ENCODE data around the gene HOXD10. TPM values are rescaled to one million over a fixed set of nuclear protein-coding genes. Genes with fewer than 3 reads are reported as not detected.

HOXD10 gene
- total and polyA plus RNA-seq, 7 donors, result 0.23 to 46.0 (median 10.7) TPM

GRCh38 chr2:176110415-176111308, 5.9 kb upstream of the HOXD10 start:
- H3K9me3 ChIP-seq, result no peaks in the 10 kb centered on the region
- TF ChIP-seq EP300 (IDR thresholded peaks at IDR 0.05) (no peak), POLR2AphosphoS5 (IDR thresholded peaks at IDR 0.05) (peak in 1 of 4 donors; percentile 21)
- peaks cover 0 to 18% (median 0%) of the 10 kb centered on the region in 4 donors for H3K36me3 ChIP-seq
- DNase-seq, result no peak
- peaks cover 0 to 74% (median 43%) of the 10 kb centered on the region in 4 donors for H3K4me1 ChIP-seq
- peak overlapping the region in 1 of 4 donors; percentile 92 for H3K27ac ChIP-seq
- no peak overlapping the region for H3K4me3 ChIP-seq
- 33 to 41% methylated on average over 7 of the region's 7 CpGs for WGBS, 2 donors
- intact Hi-C loops (cut with DNase I), result no loop called here
- H3K27me3 ChIP-seq, result peaks cover 0 to 73% (median 4%) of the 10 kb centered on the region in 3 donors

- intact Hi-C loops (cut with DNase I), result no loop called here
- DNase-seq, result no peak
- Histone ChIP-seq H3K27me3 (peaks cover 0 to 73% (median 4%) of the 10 kb centered on the region in 3 donors), H3K4me3 (peak overlapping the region in 2 of 4 donors; percentile 5 to 24), H3K36me3 (peaks cover 0 to 18% (median 0%) of the 10 kb centered on the region in 4 donors), H3K4me1 (peaks cover 0 to 69% (median 42%) of the 10 kb centered on the region in 4 donors), H3K27ac (peak overlapping the region in 3 of 4 donors; percentile 28 to 44 (median 41)), H3K9me3 (no peaks in the 10 kb centered on the region)
- TF ChIP-seq POLR2A (IDR thresholded peaks at IDR 0.05) (no peak), CTCF (IDR thresholded peaks at IDR 0.05) (peak; percentile 37 to 68 (median 59)), EP300 (IDR thresholded peaks at IDR 0.05) (no peak), POLR2AphosphoS5 (IDR thresholded peaks at IDR 0.05) (peak in 1 of 4 donors; percentile 14)
- 3 to 9% methylated on average over 16 of the region's 16 CpGs for WGBS, 2 donors
These were observed 5.3 kb upstream of the HOXD10 start for GRCh38 chr2:176111309-176111663.

GRCh38 chr2:176111846-176112374, 4.7 kb upstream of the HOXD10 start:
- intact Hi-C loops (cut with DNase I), result no loop called here
- Histone ChIP-seq H3K27me3 (peaks cover 0 to 67% (median 4%) of the 10 kb centered on the region in 3 donors), H3K9me3 (no peaks in the 10 kb centered on the region), H3K4me1 (peaks cover 0 to 63% (median 40%) of the 10 kb centered on the region in 4 donors), H3K27ac (peak overlapping the region in 3 of 4 donors; percentile 28 to 44 (median 41)), H3K4me3 (peak overlapping the region in 3 of 4 donors; percentile 5 to 24 (median 23)), H3K36me3 (peaks cover 0 to 18% (median 0%) of the 10 kb centered on the region in 4 donors)
- TF ChIP-seq CTCF (IDR thresholded peaks at IDR 0.05) (no peak), POLR2AphosphoS5 (IDR thresholded peaks at IDR 0.05) (peak in 1 of 4 donors; percentile 4), EP300 (IDR thresholded peaks at IDR 0.05) (no peak)
- DNase-seq, result no peak
- 21 to 39% methylated on average over 29 of the region's 29 CpGs for WGBS, 2 donors

- Histone ChIP-seq H3K4me1 (peaks cover 0 to 66% (median 41%) of the 10 kb centered on the region in 4 donors), H3K27ac (peak overlapping the region in 3 of 4 donors; percentile 28 to 44 (median 41)), H3K9me3 (no peaks in the 10 kb centered on the region), H3K4me3 (peak overlapping the region in 2 of 4 donors; percentile 23 to 24), H3K36me3 (peaks cover 0 to 18% (median 0%) of the 10 kb centered on the region in 4 donors), H3K27me3 (peaks cover 4 to 69% (median 4%) of the 10 kb centered on the region in 3 donors)
- TF ChIP-seq POLR2A (IDR thresholded peaks at IDR 0.05) (no peak), CTCF (IDR thresholded peaks at IDR 0.05) (no peak), EP300 (IDR thresholded peaks at IDR 0.05) (no peak), POLR2AphosphoS5 (IDR thresholded peaks at IDR 0.05) (no peak)
- no peak for DNase-seq
- intact Hi-C loops (cut with DNase I), result no loop called here
- 35 to 69% methylated on average over 40 of the region's 40 CpGs for WGBS, 2 donors
These were observed 3.9 kb upstream of the HOXD10 start for GRCh38 chr2:176112375-176113302.
